ENCODE measurements around the gene TEN1. TPM values are rescaled to one million over a fixed set of nuclear protein-coding genes. Genes with fewer than 3 reads are reported as not detected.
A peak's percentile ranks its signal among the peaks of the same experiment; 100 is the strongest.
"Not testable (repeated sequence)": the region's sequence is repeated elsewhere in the genome, so short reads cannot be mapped to it uniquely, and the experiment has no call there.

The TEN1 gene
- total RNA-seq, 6 experiments from 2014 or later, result 13.3 to 15.4 (median 13.8) TPM

- Mint-ChIP-seq H3K27me3 (ENCODE audit: insufficient read depth) (peaks cover 2% of the 10 kb centered on the region), H3K4me1 (ENCODE audit: low read depth) (peaks cover 14% of the 10 kb centered on the region), H3K9me3 (no peaks in the 10 kb centered on the region), H3K36me3 (ENCODE audit: low read depth) (peaks cover 18% of the 10 kb centered on the region), H3K27ac (peak overlapping the region; percentile 51), H3K4me3 (no peak overlapping the region)
- TF ChIP-seq CTCF (IDR thresholded peaks at IDR 0.05), result no peak
- DNase-seq, result peak; percentile 32
Observed at GRCh38 chr17:75970011-75970523, 9.0 kb upstream of the TEN1 start.

GRCh38 chr17:75970626-75971025, 8.4 kb upstream of the TEN1 start:
- Mint-ChIP-seq H3K4me1 (ENCODE audit: low read depth) (peaks cover 17% of the 10 kb centered on the region), H3K27me3 (ENCODE audit: insufficient read depth) (peaks cover 2% of the 10 kb centered on the region), H3K36me3 (ENCODE audit: low read depth) (peaks cover 20% of the 10 kb centered on the region), H3K27ac (peak overlapping the region; percentile 51), H3K4me3 (no peak overlapping the region), H3K9me3 (no peaks in the 10 kb centered on the region)
- no peak for TF ChIP-seq CTCF (IDR thresholded peaks at IDR 0.05)
- no peak for DNase-seq

GRCh38 chr17:75975187-75975586, 3.9 kb upstream of the TEN1 start:
- DNase-seq; H3K9me3 Mint-ChIP-seq; H3K4me3 Mint-ChIP-seq; H3K27ac Mint-ChIP-seq; H3K27me3 Mint-ChIP-seq (ENCODE audit: insufficient read depth): not testable (repeated sequence)
- peaks cover 34% of the 10 kb centered on the region for H3K36me3 Mint-ChIP-seq (ENCODE audit: low read depth)
- peaks cover 33% of the 10 kb centered on the region for H3K4me1 Mint-ChIP-seq (ENCODE audit: low read depth)

- TF ChIP-seq CTCF (IDR thresholded peaks at IDR 0.05), result no peak
- peak overlapping the region; percentile 61 for H3K4me3 Mint-ChIP-seq
- DNase-seq, result no peak
- H3K27ac Mint-ChIP-seq, result peak overlapping the region; percentile 1; the same call in 1 of the 2 replicates
- peaks cover 32% of the 10 kb centered on the region for H3K4me1 Mint-ChIP-seq (ENCODE audit: low read depth)
- peaks cover 4% of the 10 kb centered on the region for H3K27me3 Mint-ChIP-seq (ENCODE audit: insufficient read depth)
- no peaks in the 10 kb centered on the region for H3K9me3 Mint-ChIP-seq
- peaks cover 29% of the 10 kb centered on the region for H3K36me3 Mint-ChIP-seq (ENCODE audit: low read depth)
Observed at GRCh38 chr17:75975757-75976174, 3.3 kb upstream of the TEN1 start.

GRCh38 chr17:75976175-75976848, 2.7 kb upstream of the TEN1 start:
- Mint-ChIP-seq H3K4me1 (ENCODE audit: low read depth) (peaks cover 37% of the 10 kb centered on the region), H3K4me3 (peak overlapping the region; percentile 61), H3K36me3 (ENCODE audit: low read depth) (peaks cover 28% of the 10 kb centered on the region), H3K27me3 (ENCODE audit: insufficient read depth) (peaks cover 4% of the 10 kb centered on the region), H3K27ac (peak overlapping the region; percentile 1; the same call in 1 of the 2 replicates), H3K9me3 (no peaks in the 10 kb centered on the region)
- no peak for TF ChIP-seq CTCF (IDR thresholded peaks at IDR 0.05)
- no peak for DNase-seq

- Mint-ChIP-seq H3K27me3 (ENCODE audit: insufficient read depth) (peaks cover 3% of the 10 kb centered on the region; the same call in 1 of the 2 replicates), H3K4me1 (ENCODE audit: low read depth) (peaks cover 65% of the 10 kb centered on the region), H3K27ac (peak overlapping the region; percentile 99), H3K4me3 (peak overlapping the region; percentile 97), H3K36me3 (ENCODE audit: low read depth) (peaks cover 22% of the 10 kb centered on the region), H3K9me3 (no peaks in the 10 kb centered on the region)
- TF ChIP-seq CTCF (IDR thresholded peaks at IDR 0.05), result no peak
- peak; percentile 36 for DNase-seq
Observed at GRCh38 chr17:75979705-75980187, 706 bp downstream of the TEN1 start.
